Ascending aorta (tissue), 2 donors: ENCODE results near the gene STK17A. TPM values are rescaled to one million over a fixed set of nuclear protein-coding genes. Genes with fewer than 3 reads are reported as not detected.

Experiments used
- DNase-seq, 2 donors: peaks; one replicate each; pipeline ENCODE4 v3.0.0-alpha.2; 2019; ENCODE audit warnings: low spot score in 2 of 2
- H3K27ac ChIP-seq, 2 donors: fragments of 200-600 bp; sonication (generic); one replicate each; pipeline ENCODE4 v1.5.1; 2016 to 2017; ENCODE audit warnings: mild to moderate bottlenecking in 1 of 2
- H3K27me3 ChIP-seq: fragments of 200-600 bp; sonication (generic); one replicate; pipeline ENCODE4 v1.5.1; 2017
- H3K36me3 ChIP-seq, 2 donors: fragments of 200-600 bp; sonication (generic); one replicate each; pipeline ENCODE4 v1.5.1; 2016
- H3K4me1 ChIP-seq, 2 donors: fragments of 200-600 bp; sonication (generic); one replicate each; pipeline ENCODE4 v1.5.1; 2016 to 2017; ENCODE audit warnings: mild to moderate bottlenecking in 1 of 2
- H3K4me3 ChIP-seq, 2 donors: fragments of 200-600 bp; sonication (generic); one replicate each; pipeline ENCODE4 v1.5.1; 2016 to 2017; ENCODE audit warnings: mild to moderate bottlenecking in 1 of 2
- H3K9me3 ChIP-seq, 2 donors: fragments of 200-600 bp; sonication (generic); one replicate each; pipeline ENCODE4 v1.5.1; 2016
- intact Hi-C: fragments of 100-400 bp; cut with DNase I; formaldehyde crosslinking; loops from one replicate; pipeline ENCODE4 v1.15.1; 2023
- total RNA-seq: library from RNA; depleted of rRNA; stranded (reverse); fragments of >200 nt; gene quantifications from one replicate; pipeline ENCODE4 v1.1.0, GENCODE V29; 2016
- TF ChIP-seq, protein P1 (sequence below), 3 experiments: fragments of 200-600 bp in 2 of 3; fragments of 450-650 bp in 1 of 3; sonication (generic) in 2 of 3; IDR thresholded peaks; one replicate each; pipeline ENCODE4 v1.5.1; 2016 to 2019; ENCODE audit warnings: antibody characterized with exemption in 3 of 3, mild to moderate bottlenecking in 1 of 3, moderate library complexity in 1 of 3

STK17A gene
- total RNA-seq, 1 donor from 2014 or later = 9.6 TPM

DNA sequence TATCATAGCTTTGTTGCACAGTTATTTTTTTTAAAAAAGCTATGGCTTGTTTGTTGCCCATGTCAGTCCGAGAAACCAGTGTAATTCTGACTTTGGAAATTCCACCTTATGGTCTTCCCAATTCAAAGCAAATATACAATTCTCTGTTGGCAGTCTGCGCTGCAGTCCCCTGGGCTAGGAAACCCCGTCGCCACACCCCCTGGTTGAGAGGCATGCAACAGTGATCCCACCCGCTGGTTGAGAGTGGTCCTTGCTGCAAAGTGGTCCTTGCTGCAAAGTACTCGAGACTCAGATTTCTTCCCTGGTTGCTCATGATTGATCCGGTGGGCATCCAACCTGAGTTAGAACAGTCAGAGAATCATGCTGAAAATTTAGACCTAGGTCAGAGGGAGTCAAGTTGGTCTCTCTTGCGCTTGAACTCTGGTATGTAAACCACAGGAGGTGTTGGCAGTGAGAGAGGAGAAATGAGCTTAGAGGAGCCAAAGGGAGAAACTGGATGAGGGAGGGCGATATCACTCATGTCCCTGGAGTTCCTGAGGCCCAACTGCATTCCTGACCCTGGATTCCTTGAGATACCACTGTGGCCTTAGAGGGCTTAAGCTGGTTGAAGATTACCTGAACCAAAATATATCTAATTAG, 45.0 kb upstream of the STK17A start:
- Histone ChIP-seq H3K27me3 (no peaks in the 10 kb centered on the region), H3K36me3 (no peaks in the 10 kb centered on the region), H3K27ac (no peak overlapping the region), H3K9me3 (no peaks in the 10 kb centered on the region), H3K4me1 (no peaks in the 10 kb centered on the region), H3K4me3 (no peak overlapping the region)
- no peak for DNase-seq
- TF ChIP-seq, protein P1, sequence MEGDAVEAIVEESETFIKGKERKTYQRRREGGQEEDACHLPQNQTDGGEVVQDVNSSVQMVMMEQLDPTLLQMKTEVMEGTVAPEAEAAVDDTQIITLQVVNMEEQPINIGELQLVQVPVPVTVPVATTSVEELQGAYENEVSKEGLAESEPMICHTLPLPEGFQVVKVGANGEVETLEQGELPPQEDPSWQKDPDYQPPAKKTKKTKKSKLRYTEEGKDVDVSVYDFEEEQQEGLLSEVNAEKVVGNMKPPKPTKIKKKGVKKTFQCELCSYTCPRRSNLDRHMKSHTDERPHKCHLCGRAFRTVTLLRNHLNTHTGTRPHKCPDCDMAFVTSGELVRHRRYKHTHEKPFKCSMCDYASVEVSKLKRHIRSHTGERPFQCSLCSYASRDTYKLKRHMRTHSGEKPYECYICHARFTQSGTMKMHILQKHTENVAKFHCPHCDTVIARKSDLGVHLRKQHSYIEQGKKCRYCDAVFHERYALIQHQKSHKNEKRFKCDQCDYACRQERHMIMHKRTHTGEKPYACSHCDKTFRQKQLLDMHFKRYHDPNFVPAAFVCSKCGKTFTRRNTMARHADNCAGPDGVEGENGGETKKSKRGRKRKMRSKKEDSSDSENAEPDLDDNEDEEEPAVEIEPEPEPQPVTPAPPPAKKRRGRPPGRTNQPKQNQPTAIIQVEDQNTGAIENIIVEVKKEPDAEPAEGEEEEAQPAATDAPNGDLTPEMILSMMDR (IDR thresholded peaks at IDR 0.05) = no peak
- intact Hi-C loops = no loop called here

- intact Hi-C loops = no loop called here
- no peak for DNase-seq
- Histone ChIP-seq H3K4me3 (no peak overlapping the region), H3K27ac (no peak overlapping the region), H3K4me1 (no peaks in the 10 kb centered on the region), H3K36me3 (no peaks in the 10 kb centered on the region), H3K27me3 (no peaks in the 10 kb centered on the region), H3K9me3 (no peaks in the 10 kb centered on the region)
- TF ChIP-seq, protein P1 (IDR thresholded peaks at IDR 0.05) = no peak
Measured at GRCh38 chr7:43538404-43538771, 44.5 kb upstream of the STK17A start.

- intact Hi-C loops = no loop called here
- DNase-seq = no peak
- Histone ChIP-seq H3K27me3 (no peaks in the 10 kb centered on the region), H3K36me3 (no peaks in the 10 kb centered on the region), H3K4me1 (no peaks in the 10 kb centered on the region), H3K27ac (no peak overlapping the region), H3K4me3 (no peak overlapping the region), H3K9me3 (no peaks in the 10 kb centered on the region)
- TF ChIP-seq, protein P1 (IDR thresholded peaks at IDR 0.05) = no peak
Measured at GRCh38 chr7:43540471-43540870, 42.4 kb upstream of the STK17A start.

GRCh38 chr7:43542716-43543115, 40.2 kb upstream of the STK17A start:
- DNase-seq = no peak
- H3K27me3 ChIP-seq = no peaks in the 10 kb centered on the region
- H3K9me3 ChIP-seq = no peaks in the 10 kb centered on the region
- no peaks in the 10 kb centered on the region for H3K36me3 ChIP-seq
- H3K4me3 ChIP-seq = no peak overlapping the region
- TF ChIP-seq, protein P1 (IDR thresholded peaks at IDR 0.05) = no peak
- H3K4me1 ChIP-seq = no peaks in the 10 kb centered on the region
- no peak overlapping the region for H3K27ac ChIP-seq
- intact Hi-C loops = no loop called here

GRCh38 chr7:43546231-43546630, 36.7 kb upstream of the STK17A start:
- H3K27me3 ChIP-seq = no peaks in the 10 kb centered on the region
- intact Hi-C loops = no loop called here
- no peak for DNase-seq
- H3K36me3 ChIP-seq = no peaks in the 10 kb centered on the region
- no peak overlapping the region for H3K27ac ChIP-seq
- no peaks in the 10 kb centered on the region for H3K9me3 ChIP-seq
- no peak overlapping the region for H3K4me3 ChIP-seq
- no peaks in the 10 kb centered on the region for H3K4me1 ChIP-seq
- TF ChIP-seq, protein P1 (IDR thresholded peaks at IDR 0.05) = no peak

GRCh38 chr7:43550427-43550826, 32.5 kb upstream of the STK17A start:
- no peak for DNase-seq
- Histone ChIP-seq H3K36me3 (no peaks in the 10 kb centered on the region), H3K27me3 (no peaks in the 10 kb centered on the region), H3K9me3 (no peaks in the 10 kb centered on the region), H3K27ac (no peak overlapping the region), H3K4me1 (no peaks in the 10 kb centered on the region), H3K4me3 (no peak overlapping the region)
- intact Hi-C loops = no loop called here
- TF ChIP-seq, protein P1 (IDR thresholded peaks at IDR 0.05) = no peak
